Measurements from ENCODE around the gene ARHGAP29. TPM values are rescaled to one million over a fixed set of nuclear protein-coding genes. Genes with fewer than 3 reads are reported as not detected.
"Not testable (repeated sequence)": the region's sequence is repeated elsewhere in the genome, so short reads cannot be mapped to it uniquely, and the experiment has no call there.

ARHGAP29 gene
- total and polyA plus RNA-seq, 2 experiments from 2014 or later, result 9.6 to 22.3 TPM

DNA sequence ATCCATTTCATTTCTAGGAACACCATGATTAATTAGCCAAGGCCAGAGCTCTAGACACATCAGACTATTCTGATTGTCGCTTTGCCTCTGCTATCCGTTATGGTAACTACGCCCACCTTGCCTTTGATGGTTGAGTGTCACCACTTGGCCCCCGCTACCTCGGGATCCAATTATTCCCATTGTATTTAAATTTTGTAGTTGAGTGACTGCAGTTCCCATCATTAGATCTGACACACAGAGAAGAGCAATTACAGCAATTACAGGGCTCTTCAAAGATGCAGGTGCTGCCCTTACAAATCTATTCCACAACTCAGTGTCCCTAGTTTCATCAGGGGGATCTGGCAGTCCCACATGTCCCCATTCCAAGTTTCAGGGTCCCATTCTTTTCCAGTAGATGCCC, 71.5 kb downstream of the ARHGAP29 start:
- Histone ChIP-seq H3K27ac (no peak overlapping the region), H3K4me2 (no peak overlapping the region), H3K36me3 (replicated peaks; ENCODE audit: insufficient read depth, low read depth) (no peaks in the 10 kb centered on the region), H3K9me2 (replicated peaks; ENCODE audit: insufficient read depth) (no peaks in the 10 kb centered on the region), H3K4me3 (no peak overlapping the region), H2AFZ (no peak overlapping the region), H3K27me3 (no peaks in the 10 kb centered on the region), H3K9me3 (ENCODE audit: low read depth) (no peaks in the 10 kb centered on the region), H3K79me2 (no peaks in the 10 kb centered on the region), H4K20me1 (ENCODE audit: insufficient read depth, poor library complexity, severe bottlenecking) (no peaks in the 10 kb centered on the region), H3K4me1 (ENCODE audit: insufficient read depth) (no peaks in the 10 kb centered on the region)
- WGBS (ENCODE audit: low lambda C conversion rate, missing lambda C conversion rate), result 92% methylated on average over 5 of the region's 5 CpGs
- TF ChIP-seq, protein P1, sequence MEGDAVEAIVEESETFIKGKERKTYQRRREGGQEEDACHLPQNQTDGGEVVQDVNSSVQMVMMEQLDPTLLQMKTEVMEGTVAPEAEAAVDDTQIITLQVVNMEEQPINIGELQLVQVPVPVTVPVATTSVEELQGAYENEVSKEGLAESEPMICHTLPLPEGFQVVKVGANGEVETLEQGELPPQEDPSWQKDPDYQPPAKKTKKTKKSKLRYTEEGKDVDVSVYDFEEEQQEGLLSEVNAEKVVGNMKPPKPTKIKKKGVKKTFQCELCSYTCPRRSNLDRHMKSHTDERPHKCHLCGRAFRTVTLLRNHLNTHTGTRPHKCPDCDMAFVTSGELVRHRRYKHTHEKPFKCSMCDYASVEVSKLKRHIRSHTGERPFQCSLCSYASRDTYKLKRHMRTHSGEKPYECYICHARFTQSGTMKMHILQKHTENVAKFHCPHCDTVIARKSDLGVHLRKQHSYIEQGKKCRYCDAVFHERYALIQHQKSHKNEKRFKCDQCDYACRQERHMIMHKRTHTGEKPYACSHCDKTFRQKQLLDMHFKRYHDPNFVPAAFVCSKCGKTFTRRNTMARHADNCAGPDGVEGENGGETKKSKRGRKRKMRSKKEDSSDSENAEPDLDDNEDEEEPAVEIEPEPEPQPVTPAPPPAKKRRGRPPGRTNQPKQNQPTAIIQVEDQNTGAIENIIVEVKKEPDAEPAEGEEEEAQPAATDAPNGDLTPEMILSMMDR (IDR thresholded peaks at IDR 0.05; ENCODE audit: poor library complexity), result no peak
- TF ChIP-seq EZH2phosphoT487 (IDR thresholded peaks at IDR 0.05; ENCODE audit: low read depth, severe bottlenecking, unreplicated experiment) (no peak), EZH2 (IDR thresholded peaks at IDR 0.05; ENCODE audit: borderline replicate concordance) (no peak)
- DNase-seq (ENCODE audit: low spot score), result no peak

DNA sequence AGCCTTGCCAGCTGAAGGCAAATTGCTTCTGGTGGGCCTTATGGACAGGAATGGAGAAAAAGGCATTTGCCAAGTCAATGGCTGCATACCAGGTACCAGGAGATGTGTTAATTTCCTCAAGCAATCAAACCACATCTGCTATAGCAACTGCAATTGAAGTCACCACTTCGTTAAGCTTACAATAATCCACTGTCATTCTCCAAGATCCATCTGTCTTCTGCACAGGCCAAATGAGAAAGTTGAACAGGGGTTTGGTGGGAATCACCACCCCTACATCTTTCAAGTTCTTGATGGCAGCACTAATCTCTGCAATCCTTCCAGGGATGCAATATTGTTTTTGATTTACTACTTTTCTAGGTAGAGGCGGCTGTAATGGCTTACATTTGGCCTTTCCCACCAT, 72.5 kb downstream of the ARHGAP29 start:
- not testable (repeated sequence) for H3K27me3 ChIP-seq; DNase-seq (ENCODE audit: low spot score); H2AFZ ChIP-seq; H3K27ac ChIP-seq; H3K9me3 ChIP-seq (ENCODE audit: low read depth); H3K9me2 ChIP-seq (replicated peaks; ENCODE audit: insufficient read depth); H4K20me1 ChIP-seq (ENCODE audit: insufficient read depth, poor library complexity, severe bottlenecking); H3K4me1 ChIP-seq (ENCODE audit: insufficient read depth); H3K36me3 ChIP-seq (replicated peaks; ENCODE audit: insufficient read depth, low read depth); H3K4me3 ChIP-seq; H3K4me2 ChIP-seq; H3K79me2 ChIP-seq
- WGBS (ENCODE audit: low lambda C conversion rate, missing lambda C conversion rate), result 91% methylated on average over 2 of the region's 2 CpGs

DNA sequence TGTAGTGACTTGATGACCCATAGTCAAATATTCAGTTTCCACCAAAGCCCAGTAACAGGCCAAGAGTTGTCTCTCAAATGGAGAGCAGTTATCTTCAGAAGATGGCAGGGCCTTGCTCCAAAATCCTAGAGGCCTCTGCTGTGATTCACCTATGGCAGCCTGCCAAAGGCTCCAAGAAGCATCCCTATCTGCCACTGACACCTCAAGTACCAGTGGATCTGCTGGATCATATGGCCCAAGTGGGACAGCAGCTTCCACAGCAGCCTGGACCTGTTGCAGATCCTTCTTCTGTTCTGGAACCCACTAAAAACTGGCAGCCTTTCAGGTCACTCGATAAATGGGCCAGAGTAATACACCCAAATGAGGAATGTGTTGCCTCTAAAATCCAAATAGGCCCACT, 73.3 kb downstream of the ARHGAP29 start:
- WGBS (ENCODE audit: low lambda C conversion rate, missing lambda C conversion rate), result 100% methylated on average over 1 of the region's 1 CpG
- not testable (repeated sequence) for H3K79me2 ChIP-seq; H3K9me2 ChIP-seq (replicated peaks; ENCODE audit: insufficient read depth); H3K9me3 ChIP-seq (ENCODE audit: low read depth); H3K27me3 ChIP-seq; H4K20me1 ChIP-seq (ENCODE audit: insufficient read depth, poor library complexity, severe bottlenecking); H2AFZ ChIP-seq; H3K4me3 ChIP-seq; H3K27ac ChIP-seq; H3K4me2 ChIP-seq; DNase-seq (ENCODE audit: low spot score); H3K4me1 ChIP-seq (ENCODE audit: insufficient read depth); H3K36me3 ChIP-seq (replicated peaks; ENCODE audit: insufficient read depth, low read depth)

DNA sequence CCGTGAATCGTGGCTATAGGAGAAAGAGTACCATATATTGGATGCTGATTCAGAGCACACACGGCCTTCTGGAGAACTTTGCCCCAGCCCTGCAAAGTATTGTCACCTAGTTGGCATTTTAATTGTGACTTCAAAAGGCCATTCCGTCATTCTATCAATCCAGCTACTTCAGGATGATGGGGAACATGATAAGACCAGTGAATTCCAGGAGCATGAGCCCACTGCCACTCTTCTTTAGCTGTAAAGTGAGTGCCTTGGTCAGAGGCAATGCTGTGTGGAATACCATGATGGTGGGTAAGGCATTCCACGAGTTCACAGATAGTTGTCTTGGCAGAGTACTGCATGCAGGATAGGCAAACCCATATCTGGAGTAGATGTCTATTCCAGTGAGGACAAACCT, 74.1 kb downstream of the ARHGAP29 start:
- H3K36me3 ChIP-seq (replicated peaks; ENCODE audit: insufficient read depth, low read depth); H3K9me3 ChIP-seq (ENCODE audit: low read depth); H3K9me2 ChIP-seq (replicated peaks; ENCODE audit: insufficient read depth); H4K20me1 ChIP-seq (ENCODE audit: insufficient read depth, poor library complexity, severe bottlenecking); H3K4me1 ChIP-seq (ENCODE audit: insufficient read depth); DNase-seq (ENCODE audit: low spot score); H2AFZ ChIP-seq; H3K27ac ChIP-seq; H3K4me3 ChIP-seq; H3K4me2 ChIP-seq; H3K27me3 ChIP-seq; H3K79me2 ChIP-seq: not testable (repeated sequence)
- WGBS (ENCODE audit: low lambda C conversion rate, missing lambda C conversion rate), result 80% methylated on average over 5 of the region's 5 CpGs

DNA sequence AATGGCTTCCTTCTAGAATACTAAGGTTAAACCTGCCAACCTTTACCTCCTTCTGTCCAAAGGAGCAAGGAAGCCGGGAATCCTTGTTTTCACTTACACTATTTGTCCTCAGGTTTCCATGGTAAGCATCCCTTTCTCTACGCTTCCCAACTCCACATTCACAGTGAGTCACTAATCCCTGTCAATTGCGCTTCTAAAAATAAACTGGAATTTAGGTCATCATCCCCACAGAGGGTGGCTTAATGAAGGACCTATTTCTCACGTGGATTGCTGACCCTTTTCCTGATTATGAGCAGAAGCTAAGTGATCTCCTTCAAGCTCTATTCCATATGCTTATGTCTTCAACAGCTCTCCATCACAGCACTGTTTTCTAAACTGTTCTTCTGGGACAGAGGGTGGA, 76.6 kb downstream of the ARHGAP29 start:
- 43% methylated on average over 4 of the region's 4 CpGs for WGBS (ENCODE audit: low lambda C conversion rate, missing lambda C conversion rate)
- Histone ChIP-seq H3K27me3 (no peaks in the 10 kb centered on the region), H2AFZ (no peak overlapping the region), H3K36me3 (replicated peaks; ENCODE audit: insufficient read depth, low read depth) (no peaks in the 10 kb centered on the region), H3K4me2 (no peak overlapping the region), H3K4me3 (no peak overlapping the region), H4K20me1 (ENCODE audit: insufficient read depth, poor library complexity, severe bottlenecking) (no peaks in the 10 kb centered on the region), H3K9me2 (replicated peaks; ENCODE audit: insufficient read depth) (no peaks in the 10 kb centered on the region), H3K27ac (no peak overlapping the region), H3K4me1 (ENCODE audit: insufficient read depth) (no peaks in the 10 kb centered on the region), H3K79me2 (no peaks in the 10 kb centered on the region), H3K9me3 (ENCODE audit: low read depth) (no peaks in the 10 kb centered on the region)
- DNase-seq (ENCODE audit: low spot score), result peak; percentile 11
- TF ChIP-seq EZH2 (IDR thresholded peaks at IDR 0.05; ENCODE audit: borderline replicate concordance), result no peak
- TF ChIP-seq, protein P1 (IDR thresholded peaks at IDR 0.05; ENCODE audit: poor library complexity), result no peak
- TF ChIP-seq EZH2phosphoT487 (IDR thresholded peaks at IDR 0.05; ENCODE audit: low read depth, severe bottlenecking, unreplicated experiment), result no peak
